HFFc6 (cell line): ENCODE data around the gene IFNK. TPM values are rescaled to one million over a fixed set of nuclear protein-coding genes. Genes with fewer than 3 reads are reported as not detected.
"Not testable (repeated sequence)": the region's sequence is repeated elsewhere in the genome, so short reads cannot be mapped to it uniquely, and the experiment has no call there.

Experiments
- DNase-seq: peaks from one replicate; pipeline ENCODE4 v3.0.0-alpha.2; 2018
- H3K27ac Mint-ChIP-seq: 2 replicates; pipeline ENCODE4 v1.8.0; 2020; ENCODE audit warnings: mild to moderate bottlenecking, mixed read lengths
- H3K27me3 Mint-ChIP-seq: 2 replicates; pipeline ENCODE4 v1.8.0; 2021; ENCODE audit warnings: mild to moderate bottlenecking, moderate library complexity, mixed read lengths; ENCODE audit not compliant: insufficient read depth
- H3K36me3 Mint-ChIP-seq: 2 replicates; pipeline ENCODE4 v1.8.0; 2021; ENCODE audit warnings: low read depth, mixed read lengths
- H3K4me1 Mint-ChIP-seq: 2 replicates; pipeline ENCODE4 v1.8.0; 2020; ENCODE audit warnings: low read depth, mixed read lengths
- H3K4me3 Mint-ChIP-seq: 2 replicates; pipeline ENCODE4 v1.8.0; 2020; ENCODE audit warnings: mild to moderate bottlenecking, moderate library complexity, mixed read lengths
- H3K9me3 Mint-ChIP-seq: 2 replicates; pipeline ENCODE4 v1.8.0; 2020; ENCODE audit warnings: mild to moderate bottlenecking, mixed read lengths
- total RNA-seq, 6 experiments: library from RNA; stranded (reverse); fragmentation: NEBNext Ultra II Directional; extraction: Animal tissue kit (Norgen Biotek cat#: 25700); gene quantifications; 2 replicates in 1 of 6; 3 replicates in 5 of 6; pipeline ENCODE4 v1.2.3, GENCODE V29; 2021
- TF ChIP-seq, protein P1 (sequence below): fragments of 200-600 bp; sonication (generic); IDR thresholded peaks from 2 replicates; pipeline ENCODE4 v1.5.0; 2021; ENCODE audit warnings: antibody characterized with exemption, mild to moderate bottlenecking

Gene IFNK
- total RNA-seq, 6 experiments from 2014 or later, result not detected

- TF ChIP-seq, protein P1, sequence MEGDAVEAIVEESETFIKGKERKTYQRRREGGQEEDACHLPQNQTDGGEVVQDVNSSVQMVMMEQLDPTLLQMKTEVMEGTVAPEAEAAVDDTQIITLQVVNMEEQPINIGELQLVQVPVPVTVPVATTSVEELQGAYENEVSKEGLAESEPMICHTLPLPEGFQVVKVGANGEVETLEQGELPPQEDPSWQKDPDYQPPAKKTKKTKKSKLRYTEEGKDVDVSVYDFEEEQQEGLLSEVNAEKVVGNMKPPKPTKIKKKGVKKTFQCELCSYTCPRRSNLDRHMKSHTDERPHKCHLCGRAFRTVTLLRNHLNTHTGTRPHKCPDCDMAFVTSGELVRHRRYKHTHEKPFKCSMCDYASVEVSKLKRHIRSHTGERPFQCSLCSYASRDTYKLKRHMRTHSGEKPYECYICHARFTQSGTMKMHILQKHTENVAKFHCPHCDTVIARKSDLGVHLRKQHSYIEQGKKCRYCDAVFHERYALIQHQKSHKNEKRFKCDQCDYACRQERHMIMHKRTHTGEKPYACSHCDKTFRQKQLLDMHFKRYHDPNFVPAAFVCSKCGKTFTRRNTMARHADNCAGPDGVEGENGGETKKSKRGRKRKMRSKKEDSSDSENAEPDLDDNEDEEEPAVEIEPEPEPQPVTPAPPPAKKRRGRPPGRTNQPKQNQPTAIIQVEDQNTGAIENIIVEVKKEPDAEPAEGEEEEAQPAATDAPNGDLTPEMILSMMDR, result no peak
- Mint-ChIP-seq H3K27ac (no peak overlapping the region), H3K4me3 (no peak overlapping the region), H3K4me1 (peaks cover 5% of the 10 kb centered on the region; the same call in 1 of the 2 replicates), H3K36me3 (no peaks in the 10 kb centered on the region), H3K27me3 (peaks cover 3% of the 10 kb centered on the region), H3K9me3 (no peaks in the 10 kb centered on the region)
- no peak for DNase-seq
Measured at GRCh38 chr9:27499451-27499850, 24.6 kb upstream of the IFNK start.

GRCh38 chr9:27500902-27501301 lies 23.2 kb upstream of the IFNK start:
- H3K36me3 Mint-ChIP-seq, H3K9me3 Mint-ChIP-seq, H3K4me3 Mint-ChIP-seq, H3K4me1 Mint-ChIP-seq, H3K27ac Mint-ChIP-seq, DNase-seq, H3K27me3 Mint-ChIP-seq: not testable (repeated sequence)

- no peak overlapping the region for H3K27ac Mint-ChIP-seq
- peaks cover 3% of the 10 kb centered on the region for H3K27me3 Mint-ChIP-seq
- H3K4me1 Mint-ChIP-seq, result peaks cover 12% of the 10 kb centered on the region; the same call in 1 of the 2 replicates
- no peaks in the 10 kb centered on the region for H3K36me3 Mint-ChIP-seq
- H3K9me3 Mint-ChIP-seq, result no peaks in the 10 kb centered on the region
- TF ChIP-seq, protein P1, result no peak
- no peak overlapping the region for H3K4me3 Mint-ChIP-seq
- no peak for DNase-seq
Measured at GRCh38 chr9:27503623-27504022, 20.5 kb upstream of the IFNK start.

GRCh38 chr9:27504259-27504658 lies 19.8 kb upstream of the IFNK start:
- peaks cover 9% of the 10 kb centered on the region; the same call in 1 of the 2 replicates for H3K4me1 Mint-ChIP-seq
- no peaks in the 10 kb centered on the region for H3K9me3 Mint-ChIP-seq
- no peak for DNase-seq
- H3K27ac Mint-ChIP-seq, result no peak overlapping the region
- no peak overlapping the region for H3K4me3 Mint-ChIP-seq
- TF ChIP-seq, protein P1, result no peak
- H3K36me3 Mint-ChIP-seq, result no peaks in the 10 kb centered on the region
- H3K27me3 Mint-ChIP-seq, result peaks cover 7% of the 10 kb centered on the region

GRCh38 chr9:27505744-27506161 lies 18.3 kb upstream of the IFNK start:
- H3K4me1 Mint-ChIP-seq, result peaks cover 6% of the 10 kb centered on the region; the same call in 1 of the 2 replicates
- H3K27ac Mint-ChIP-seq, result no peak overlapping the region
- no peak overlapping the region for H3K4me3 Mint-ChIP-seq
- TF ChIP-seq, protein P1, result no peak
- no peak for DNase-seq
- peaks cover 7% of the 10 kb centered on the region for H3K27me3 Mint-ChIP-seq
- no peaks in the 10 kb centered on the region for H3K36me3 Mint-ChIP-seq
- H3K9me3 Mint-ChIP-seq, result no peaks in the 10 kb centered on the region

DNA sequence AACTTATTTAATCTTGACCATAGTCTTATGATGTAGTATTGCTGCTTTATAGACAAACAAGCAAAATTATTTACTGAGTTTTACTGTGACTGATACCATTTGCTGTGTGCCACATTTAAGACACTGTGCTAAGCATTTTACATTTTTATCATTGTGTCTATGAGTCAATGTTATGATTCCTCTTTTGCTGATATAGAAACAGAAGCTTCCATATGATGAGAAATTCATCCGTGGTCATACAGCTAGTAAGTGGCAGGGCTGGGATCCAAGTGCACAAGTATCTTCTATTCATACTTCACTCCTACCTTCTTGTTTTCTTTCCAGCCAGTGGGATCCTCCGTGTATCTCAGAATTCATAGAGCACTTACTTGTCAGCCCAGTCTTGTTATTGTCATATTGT lies 17.1 kb upstream of the IFNK start:
- no peak for DNase-seq
- H3K9me3 Mint-ChIP-seq, result no peaks in the 10 kb centered on the region
- H3K36me3 Mint-ChIP-seq, result no peaks in the 10 kb centered on the region
- peaks cover 6% of the 10 kb centered on the region; the same call in 1 of the 2 replicates for H3K4me1 Mint-ChIP-seq
- no peak overlapping the region for H3K4me3 Mint-ChIP-seq
- TF ChIP-seq, protein P1, result no peak
- H3K27ac Mint-ChIP-seq, result no peak overlapping the region
- H3K27me3 Mint-ChIP-seq, result peaks cover 5% of the 10 kb centered on the region
